HCEC 1CT (cell line): ENCODE data around the gene ANTKMT.

Experiments used
- DNase-seq: peaks from one replicate; pipeline ENCODE4 v3.0.0-alpha.2; 2017

ANTKMT gene

DNA sequence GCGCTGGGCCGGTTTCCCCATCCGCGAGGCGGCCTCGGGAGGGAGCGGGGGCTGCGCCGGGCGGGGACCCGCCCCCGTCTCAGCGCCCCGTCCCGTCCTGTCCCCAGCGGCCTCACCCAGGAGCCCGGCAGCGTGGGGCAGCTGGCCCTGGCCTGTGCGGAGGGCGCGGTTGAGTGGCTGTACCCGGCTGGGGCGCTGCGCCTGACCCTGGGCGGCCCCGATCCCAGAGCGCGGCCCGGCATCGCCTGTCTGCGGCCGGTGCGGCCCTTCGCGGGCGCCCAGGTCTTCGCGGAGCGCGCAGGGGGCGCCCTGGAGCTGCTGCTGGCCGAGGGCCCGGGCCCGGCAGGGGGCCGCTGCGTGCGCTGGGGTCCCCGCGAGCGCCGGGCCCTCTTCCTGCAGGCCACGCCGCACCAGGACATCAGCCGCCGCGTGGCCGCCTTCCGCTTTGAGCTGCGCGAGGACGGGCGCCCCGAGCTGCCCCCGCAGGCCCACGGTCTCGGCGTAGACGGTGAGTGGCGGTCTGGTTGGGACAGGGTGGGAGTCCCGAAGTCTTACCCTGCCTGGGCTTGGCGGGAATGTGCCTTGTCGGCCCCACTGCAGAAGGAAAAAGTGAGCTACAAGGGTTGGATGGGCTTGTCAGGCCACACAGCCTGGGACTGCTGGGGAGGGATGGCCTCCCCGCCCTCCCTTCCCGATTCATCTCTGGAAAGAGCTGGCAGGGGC lies 5.3 kb upstream of the ANTKMT start:
- peak; percentile 36 for DNase-seq

DNA sequence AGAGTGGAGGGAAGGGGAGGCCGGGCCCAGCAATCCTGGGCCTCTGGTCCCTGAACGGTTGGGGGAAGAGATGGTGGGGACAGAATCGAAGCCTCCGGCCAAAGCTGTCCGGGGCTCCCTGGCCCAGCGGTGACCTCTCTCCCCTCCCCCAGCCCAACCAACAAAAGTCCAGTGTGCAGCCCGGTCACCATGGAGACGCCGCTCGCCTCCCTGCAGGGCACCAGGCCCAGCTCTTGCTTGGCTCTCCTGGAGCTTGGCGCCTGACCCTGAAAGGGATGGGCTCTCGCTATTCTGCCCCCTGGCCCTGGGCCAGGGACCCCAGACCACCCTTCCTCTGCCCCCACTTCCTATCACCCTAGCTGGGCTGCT lies 4.8 kb upstream of the ANTKMT start:
- peak; percentile 22 for DNase-seq

DNA sequence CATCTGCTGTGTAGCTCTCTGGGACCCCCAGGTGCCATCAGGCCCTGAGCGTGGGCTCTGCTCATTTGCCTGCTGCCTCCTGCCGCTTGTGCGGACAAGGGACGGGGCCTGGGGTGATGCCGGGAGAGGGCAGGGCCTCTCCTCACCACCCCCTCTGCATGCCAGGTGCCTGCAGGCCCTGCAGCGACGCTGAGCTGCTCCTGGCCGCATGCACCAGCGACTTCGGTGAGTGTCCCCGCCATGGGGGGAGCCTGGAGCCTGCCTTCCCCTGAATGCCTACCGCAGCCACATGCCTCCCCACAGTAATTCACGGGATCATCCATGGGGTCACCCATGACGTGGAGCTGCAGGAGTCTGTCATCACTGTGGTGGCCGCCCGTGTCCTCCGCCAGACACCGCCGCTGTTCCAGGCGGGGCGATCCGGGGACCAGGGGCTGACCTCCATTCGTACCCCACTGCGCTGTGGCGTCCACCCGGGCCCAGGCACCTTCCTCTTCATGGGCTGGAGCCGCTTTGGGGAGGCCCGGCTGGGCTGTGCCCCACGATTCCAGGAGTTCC lies 4.1 kb upstream of the ANTKMT start:
- no peak for DNase-seq

GRCh38 chr16:717450-718245 lies 3.3 kb upstream of the ANTKMT start:
- DNase-seq = no peak

- no peak for DNase-seq
Observed at GRCh38 chr16:718389-718788, 2.6 kb upstream of the ANTKMT start.

- no peak for DNase-seq
Observed at GRCh38 chr16:718922-719321, 2.0 kb upstream of the ANTKMT start.

DNA sequence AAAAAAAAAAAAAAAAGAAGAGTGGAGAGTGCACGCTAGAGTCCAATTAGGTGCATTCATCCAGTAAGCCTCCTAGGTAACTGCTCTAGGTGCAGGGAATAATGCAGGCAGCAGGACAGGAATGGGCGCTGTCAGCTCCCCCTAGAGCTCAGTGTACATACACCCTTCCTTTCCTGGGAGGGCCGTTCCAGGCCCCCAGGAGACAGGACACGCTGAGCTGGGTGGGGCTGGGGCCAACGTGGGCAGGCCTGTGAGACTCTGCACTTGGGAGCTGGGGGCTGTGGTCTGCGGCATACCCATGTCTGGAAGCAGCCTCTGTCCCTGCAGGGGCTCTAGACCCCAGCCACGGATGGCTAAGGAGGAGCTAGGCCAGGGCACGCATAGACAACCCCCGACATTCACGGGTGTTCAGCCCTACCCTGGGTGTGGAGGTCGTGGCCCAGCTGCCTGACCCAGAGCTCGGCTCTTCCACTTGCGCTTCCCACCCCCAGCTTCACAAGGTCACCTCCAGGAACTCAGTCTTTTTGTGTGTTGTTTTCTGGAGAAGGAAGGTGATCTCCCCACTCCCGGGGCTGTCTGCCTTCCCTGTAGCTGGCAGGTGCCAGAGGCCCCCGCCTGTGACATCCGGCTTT lies 1.0 kb upstream of the ANTKMT start:
- no peak for DNase-seq

- peak; percentile 57 for DNase-seq
Observed at GRCh38 chr16:720447-720989, 428 bp upstream of the ANTKMT start.

DNA sequence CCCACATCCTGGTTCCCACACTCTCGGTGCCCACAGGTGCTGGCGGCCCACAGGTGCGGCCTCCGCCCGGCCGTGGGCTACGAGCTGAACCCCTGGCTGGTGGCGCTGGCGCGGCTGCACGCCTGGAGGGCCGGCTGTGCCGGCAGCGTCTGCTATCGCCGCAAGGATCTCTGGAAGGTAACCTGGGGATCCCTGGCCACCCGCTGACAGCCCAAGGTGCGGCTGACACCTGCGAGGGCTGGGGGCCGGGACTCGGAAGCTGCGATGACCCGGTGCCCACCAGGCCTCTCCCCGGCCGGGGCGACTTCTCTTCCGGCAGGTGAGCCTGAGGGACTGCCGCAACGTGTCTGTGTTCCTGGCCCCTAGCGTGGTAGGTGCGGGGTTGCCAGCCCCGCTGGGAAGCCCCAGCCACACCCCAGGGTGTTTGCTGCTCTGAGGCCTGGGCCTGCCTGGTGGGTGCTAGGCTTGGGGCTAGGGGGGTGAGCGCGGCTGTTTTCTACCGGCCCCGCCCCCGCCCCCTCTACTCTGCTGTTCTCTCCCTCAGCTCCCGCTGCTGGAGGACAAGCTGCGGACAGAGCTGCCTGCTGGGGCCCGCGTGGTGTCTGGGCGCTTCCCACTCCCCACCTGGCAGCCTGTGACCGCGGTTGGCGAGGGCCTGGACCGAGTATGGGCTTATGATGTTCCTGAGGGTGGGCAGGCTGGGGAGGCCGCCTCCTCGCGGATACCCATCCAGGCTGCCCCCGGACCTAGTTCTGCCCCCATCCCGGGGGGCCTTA lies 1.0 kb downstream of the ANTKMT start:
- no peak for DNase-seq

DNA sequence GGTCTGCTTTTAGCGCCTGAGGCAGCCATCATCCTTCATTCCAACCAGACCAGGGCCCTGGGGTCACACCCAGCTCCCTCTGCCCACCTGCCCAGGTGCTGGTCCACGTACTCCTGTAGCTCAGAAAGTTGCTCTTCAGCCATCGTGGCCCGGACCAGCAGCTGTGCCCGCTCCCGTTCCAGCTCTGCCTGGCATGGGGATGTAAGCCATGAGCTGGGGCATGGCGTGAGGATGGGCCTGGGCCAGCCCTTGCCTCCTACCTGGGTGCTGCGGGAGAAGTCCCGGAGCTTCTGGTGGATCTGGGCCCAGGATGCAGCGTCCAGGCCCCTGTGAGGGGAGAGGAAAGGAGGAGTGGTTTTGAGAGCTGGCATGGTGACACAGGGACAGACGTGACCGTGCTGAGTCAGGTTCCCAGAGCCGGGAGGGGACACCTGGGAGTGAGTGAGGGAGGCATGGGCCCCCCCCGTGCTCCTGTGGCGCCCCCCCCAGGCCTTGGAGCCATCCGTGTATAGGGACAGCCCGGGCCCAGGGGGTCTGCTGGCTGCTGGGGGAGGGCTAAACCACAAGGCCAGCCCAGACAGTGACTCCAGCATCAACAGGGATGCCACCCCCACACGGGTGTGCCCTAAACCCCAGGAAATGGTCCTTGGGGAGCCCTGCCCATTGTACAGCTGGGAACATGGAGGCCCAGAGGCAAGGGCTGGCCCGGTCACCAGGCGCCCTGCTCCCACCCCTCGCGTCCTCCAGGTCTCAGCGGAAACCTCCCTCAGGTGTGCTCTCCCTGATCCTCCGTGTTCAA lies 2.1 kb downstream of the ANTKMT start:
- no peak for DNase-seq

DNA sequence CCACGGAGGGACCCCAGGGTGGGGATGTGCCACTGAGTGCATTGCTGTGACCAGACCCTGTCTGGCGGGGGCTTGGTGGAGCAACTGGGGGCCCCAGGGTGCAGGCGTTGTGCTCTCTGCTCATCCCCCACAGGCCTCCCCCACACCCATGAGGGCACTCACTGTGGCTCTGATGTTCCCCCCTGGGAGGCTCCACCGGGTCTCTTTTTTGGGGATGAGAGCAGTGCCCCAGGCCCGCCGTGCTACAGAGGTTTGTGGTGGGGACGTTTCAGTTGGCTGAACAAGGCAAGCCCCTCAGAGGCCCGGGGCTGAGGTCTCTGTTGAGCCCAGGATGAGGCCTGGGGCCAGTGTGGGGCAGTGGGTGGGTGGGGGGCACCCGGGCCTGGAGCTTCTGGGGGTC lies 2.7 kb downstream of the ANTKMT start:
- no peak for DNase-seq

GRCh38 chr16:724188-725040 lies 3.5 kb downstream of the ANTKMT start:
- DNase-seq = no peak

GRCh38 chr16:725041-725376 lies 4.1 kb downstream of the ANTKMT start:
- no peak for DNase-seq

- DNase-seq = no peak
Observed at GRCh38 chr16:725463-726187, 4.7 kb downstream of the ANTKMT start.

GRCh38 chr16:726188-726437 lies 5.2 kb downstream of the ANTKMT start:
- DNase-seq = peak; percentile 21

DNA sequence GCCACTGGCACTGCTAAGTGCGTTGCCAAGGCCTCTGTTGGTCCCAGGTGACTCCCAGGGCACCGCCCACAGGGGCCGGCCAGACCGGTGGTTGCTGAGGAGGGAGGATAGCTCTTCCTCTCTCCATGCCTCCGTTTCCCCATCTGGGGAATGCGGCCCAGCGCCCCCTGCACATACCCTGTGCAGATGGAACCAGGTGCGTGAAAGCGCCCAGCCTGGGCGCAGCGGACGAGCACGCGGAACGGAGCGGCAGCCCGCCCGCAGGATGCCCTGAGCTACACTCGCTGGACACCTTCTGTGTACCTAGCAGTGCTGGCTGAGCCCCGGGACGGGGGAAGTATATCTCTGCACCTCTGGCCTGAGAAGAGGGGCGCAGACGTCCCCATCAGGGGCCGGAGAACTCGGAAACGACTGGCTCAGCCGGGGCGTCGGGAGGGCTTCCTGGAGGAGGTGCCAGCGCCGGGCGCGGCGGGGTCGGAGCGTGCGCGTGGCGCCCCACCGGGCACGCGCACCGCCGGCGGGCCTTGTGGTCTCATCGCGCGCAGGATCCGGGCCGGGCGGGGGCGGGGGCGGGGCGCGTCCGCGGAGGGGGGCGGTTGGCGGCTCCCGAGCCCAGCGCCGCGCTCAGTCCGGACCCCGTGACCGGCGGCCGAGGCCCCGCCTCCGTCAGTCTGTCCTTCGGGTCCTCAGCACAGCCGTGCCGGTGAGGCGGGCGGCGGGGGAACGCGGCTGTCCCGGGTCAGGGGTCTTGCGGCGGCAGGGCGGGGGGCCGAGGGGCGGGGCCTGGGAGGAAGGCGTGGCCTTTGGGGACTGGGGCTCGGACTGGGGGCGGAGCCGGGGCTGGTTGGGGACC lies 5.7 kb downstream of the ANTKMT start, which contains the start of the genes CCDC78 and HAGHL:
Gene CCDC78 (minus strand): TSS at position 6 of the 853 bp plus-strand sequence. CDS start 76 bp downstream, outside the sequence.
Gene HAGHL (plus strand): TSS at position 669 of the 853 bp plus-strand sequence. CDS start 404 bp downstream, outside the sequence.
- DNase-seq = peak; percentile 45

DNA sequence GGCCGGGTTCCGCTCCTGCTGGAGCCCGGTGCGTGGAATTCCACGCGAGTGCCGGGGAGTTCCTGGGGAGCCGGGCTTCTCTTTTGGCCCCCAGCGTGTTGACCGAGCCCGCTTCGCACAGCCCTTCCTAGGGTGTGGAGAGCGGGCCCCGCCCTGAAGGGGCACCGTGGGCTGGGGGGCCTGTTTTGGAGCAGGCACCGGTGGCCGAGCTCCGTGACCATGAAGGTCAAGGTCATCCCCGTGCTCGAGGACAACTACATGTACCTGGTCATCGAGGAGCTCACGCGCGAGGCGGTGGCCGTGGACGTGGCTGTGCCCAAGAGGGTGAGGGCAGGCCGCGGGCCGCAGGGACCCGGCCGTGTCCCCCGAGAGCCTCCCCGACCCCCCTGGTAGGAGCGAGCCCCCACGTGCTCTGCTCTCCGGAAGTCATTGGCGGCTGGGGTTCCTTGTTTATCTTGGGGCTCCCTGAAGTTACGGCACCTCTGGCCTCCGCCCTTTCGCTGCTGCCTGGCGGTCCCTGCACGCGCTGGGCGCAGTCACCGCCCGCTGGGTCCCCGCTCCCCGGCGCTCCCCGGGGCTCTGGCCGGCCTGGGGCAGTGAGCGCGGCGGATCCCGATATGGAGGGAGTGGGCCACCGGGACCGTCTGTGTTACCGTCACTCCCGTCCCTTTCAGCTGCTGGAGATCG lies 6.5 kb downstream of the ANTKMT start:
- peak; percentile 42 for DNase-seq

DNA sequence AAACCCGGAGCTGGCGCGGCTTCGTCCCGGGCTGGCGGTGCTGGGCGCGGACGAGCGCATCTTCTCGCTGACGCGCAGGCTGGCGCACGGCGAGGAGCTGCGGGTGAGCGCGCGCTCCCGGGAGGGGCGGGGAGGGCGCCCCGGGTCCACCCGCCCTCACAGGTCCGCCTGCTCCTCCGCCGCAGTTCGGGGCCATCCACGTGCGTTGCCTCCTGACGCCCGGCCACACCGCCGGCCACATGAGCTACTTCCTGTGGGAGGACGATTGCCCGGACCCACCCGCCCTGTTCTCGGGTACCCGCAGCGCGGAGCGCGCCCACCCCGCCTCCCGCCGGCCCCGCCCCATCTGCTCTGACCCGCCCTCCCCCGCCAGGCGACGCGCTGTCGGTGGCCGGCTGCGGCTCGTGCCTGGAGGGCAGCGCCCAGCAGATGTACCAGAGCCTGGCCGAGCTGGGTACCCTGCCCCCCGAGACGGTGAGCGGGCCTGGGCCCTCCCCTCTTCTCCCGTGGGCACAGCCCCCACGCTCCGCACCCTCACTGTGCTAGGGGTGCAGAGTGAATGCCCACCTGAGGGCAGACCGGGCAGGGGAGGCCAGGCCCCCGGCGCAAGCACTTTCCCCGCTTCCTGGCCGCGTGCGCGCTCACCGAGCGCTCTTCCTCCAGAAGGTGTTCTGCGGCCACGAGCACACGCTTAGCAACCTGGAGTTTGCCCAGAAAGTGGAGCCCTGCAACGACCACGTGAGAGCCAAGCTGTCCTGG lies 7.4 kb downstream of the ANTKMT start:
- peak; percentile 86 for DNase-seq
